ENCODE results near the gene GAS6.

GAS6 gene

DNA sequence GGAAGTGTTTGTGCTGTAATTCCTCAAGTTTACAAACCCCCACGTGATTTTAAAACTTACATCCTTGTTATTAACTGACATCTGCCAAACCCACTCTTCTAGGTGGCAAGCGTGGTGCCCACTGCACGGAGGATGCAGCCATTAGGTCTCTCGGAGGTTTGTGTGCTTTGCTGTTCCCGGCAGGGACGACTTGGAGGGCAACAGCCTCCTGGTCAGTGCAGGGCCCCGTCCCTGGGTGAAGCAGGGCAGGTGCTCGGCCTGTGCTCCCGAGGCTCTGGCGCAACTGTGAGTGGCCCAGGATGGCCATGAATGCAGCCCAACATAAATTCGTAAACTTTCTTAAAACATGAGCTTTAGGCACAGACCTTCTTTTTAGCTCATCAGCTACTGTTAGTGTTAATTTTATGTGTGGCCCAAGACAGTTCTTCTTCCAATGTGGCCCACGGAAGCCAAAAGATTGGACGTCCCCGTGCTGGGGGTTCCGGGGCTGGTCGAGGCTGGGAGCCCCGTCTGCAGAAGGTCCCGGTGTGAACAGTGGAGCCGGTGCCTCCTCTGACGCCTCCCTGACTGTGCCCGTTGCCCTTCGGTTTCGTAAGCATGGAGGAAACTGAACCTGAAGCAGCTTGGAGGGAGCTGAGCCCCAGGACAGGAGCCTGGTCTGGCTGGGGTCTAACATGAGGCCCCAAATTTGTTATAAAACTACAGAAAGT is 11.9 kb downstream of the GAS6 start:
- no peak for DNase-seq (ENCODE audit: low read depth in 2 of 2)

DNA sequence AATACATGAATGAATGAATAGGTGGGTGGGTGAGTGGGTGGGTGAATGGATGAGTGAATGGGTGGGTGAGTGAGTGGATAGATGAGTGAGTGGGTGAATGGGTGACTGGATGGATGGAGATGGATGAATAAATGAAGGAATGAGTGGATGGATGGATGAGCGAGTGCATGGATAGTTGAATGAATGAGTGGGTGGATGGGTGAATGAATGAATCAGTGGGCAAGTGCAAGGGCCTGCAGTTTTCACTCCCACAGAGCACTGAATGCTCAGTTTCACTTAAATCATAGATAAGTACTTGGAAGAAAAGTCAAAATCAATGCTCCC is 12.4 kb downstream of the GAS6 start:
- DNase-seq (ENCODE audit: low read depth in 2 of 2): no peak

DNA sequence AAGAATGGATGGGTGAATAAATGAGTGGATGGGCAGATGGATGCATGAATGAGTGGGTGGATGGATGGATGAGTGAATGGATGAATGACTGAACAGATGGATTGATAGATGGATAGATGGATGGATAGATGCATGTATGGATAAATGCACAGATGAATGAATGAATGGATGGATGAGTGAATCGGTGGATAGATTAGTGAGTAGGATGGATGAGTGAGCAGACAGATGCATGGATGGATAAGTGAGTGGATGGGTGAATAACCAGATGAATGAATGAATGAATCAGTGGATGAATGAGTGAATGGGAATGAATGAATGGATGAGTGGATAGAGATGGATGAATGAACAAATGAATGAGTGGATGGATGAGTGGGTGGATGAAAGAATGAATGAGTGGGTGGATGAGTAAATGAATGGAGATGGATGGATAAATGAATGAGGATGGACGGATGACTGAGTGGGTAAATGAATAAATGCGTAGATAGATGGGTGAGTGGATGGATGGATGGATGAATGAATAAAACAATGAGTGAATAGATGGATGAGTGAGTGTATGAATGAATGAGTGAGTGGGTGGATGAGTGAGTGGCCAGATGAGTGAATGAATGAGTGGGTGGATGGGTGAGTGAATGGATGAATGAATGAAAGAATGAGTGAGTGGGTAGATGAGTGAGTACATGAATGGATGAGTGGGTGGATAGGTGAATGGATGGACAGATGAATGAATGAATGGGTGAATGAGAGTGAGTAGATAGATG is 13.0 kb downstream of the GAS6 start:
- DNase-seq (ENCODE audit: low read depth in 2 of 2): no peak

DNA sequence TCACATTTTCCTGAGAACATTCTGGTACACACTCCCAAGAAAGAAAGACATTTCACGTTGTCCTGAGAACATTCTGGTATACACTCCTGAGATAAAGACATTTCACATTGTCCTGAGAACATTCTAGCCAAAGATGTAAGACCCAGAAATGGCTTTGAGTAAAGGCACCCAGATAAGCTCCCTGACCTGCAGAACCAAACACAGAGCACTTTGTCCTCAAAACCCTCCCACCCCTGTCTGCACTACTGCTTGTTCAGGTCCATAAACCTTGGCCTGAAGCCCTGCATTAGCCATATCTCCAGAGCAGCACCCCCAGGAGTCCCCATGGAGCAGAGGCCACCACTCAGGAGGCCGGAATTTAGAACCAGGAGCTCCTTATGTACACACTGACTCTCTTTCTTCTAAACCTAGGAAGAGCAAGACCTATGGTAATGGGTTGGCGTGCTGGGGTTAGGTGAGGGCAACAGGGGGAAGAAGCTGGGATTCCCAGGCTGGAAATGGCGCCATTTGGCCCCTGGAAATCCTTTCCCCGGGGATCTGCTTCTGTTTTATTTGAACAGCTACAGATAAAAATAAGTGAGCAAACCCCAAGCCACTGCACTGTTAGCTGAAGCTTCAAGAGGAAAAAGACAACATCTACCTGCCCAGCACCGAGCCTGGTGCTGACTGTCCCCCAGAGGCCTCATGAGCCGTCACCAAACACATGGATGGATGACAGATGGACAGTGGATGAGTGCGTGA is 13.7 kb downstream of the GAS6 start:
- DNase-seq (ENCODE audit: low read depth in 2 of 2): no peak

DNA sequence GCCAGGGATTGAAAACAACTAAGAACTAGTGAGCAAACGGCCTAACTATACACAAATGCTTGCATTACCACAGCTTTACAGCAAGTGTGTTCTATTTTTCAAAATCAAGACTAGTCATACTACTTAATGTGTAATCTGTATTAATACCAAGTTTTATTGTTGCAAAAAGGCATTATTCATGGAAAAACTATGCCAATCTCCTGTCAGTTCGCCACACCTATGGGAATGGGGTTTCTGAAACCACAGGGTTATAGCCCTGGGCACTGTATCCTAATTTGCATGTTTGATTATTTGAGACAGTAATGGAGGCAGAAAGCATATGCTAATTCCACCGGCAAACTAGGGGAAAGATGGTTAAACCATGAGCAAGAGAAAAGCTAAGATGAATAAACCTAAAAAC is 14.3 kb downstream of the GAS6 start:
- DNase-seq (ENCODE audit: low read depth in 2 of 2): no peak

DNA sequence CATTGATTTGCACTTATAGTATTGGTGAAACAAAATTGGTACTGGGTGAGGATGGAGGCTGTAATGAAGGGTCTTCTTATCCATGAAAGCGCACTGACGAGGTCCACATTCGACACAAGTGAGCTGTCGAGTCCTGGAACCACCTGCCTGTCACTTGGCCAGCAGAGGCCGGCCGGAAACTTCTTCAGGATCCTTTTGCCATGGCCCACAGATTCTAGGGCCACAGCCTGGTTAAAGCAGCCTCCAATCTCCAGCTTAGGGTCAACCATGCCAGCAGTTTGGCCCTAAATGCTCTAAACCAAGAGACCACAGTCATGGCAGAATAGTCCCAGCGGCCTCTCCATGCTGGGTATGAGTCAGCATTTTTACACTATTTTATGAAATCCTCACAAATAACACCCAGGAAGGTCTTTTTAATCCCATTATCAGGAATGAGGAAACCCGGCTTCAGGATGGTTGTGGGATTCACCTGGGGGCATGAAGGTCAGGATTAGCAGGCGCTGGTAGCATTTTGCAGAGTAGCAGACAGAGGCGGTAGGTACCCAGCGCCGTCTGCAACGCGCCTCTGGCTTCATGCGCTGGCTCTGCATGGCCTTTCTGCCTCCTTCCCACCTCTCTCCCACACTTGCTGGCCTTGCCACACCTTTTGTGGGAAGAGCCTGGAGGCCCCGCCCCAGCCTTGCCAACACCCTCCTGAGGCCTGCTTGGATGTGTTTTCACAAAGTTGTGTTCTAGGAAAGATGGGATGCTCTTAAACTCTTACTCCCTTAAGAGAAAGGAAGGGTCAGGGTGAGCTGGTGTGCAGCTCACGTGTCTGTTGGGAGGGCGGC is 15.2 kb downstream of the GAS6 start:
- no peak for DNase-seq (ENCODE audit: low read depth in 2 of 2)

DNA sequence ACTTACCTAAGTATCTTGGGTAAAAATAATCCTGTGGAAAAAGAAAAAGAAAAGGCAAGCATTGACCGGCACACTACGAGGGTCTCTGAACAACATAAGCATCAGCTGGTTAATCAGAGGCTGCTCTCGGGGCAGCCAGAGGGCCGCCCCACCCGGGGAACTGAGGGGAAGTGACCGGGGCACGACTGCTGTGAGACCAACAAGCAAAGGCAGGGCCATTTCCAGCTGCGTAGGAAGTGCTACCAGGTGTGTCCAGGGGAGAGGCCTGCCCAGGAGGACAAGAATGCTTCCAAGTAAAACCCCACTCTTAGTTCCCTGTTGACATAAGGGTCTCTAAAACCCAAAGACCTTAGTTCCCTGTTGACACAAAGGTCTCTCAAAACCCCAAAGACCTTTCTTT is 15.9 kb downstream of the GAS6 start:
- no peak for DNase-seq (ENCODE audit: low read depth in 2 of 2)

DNA sequence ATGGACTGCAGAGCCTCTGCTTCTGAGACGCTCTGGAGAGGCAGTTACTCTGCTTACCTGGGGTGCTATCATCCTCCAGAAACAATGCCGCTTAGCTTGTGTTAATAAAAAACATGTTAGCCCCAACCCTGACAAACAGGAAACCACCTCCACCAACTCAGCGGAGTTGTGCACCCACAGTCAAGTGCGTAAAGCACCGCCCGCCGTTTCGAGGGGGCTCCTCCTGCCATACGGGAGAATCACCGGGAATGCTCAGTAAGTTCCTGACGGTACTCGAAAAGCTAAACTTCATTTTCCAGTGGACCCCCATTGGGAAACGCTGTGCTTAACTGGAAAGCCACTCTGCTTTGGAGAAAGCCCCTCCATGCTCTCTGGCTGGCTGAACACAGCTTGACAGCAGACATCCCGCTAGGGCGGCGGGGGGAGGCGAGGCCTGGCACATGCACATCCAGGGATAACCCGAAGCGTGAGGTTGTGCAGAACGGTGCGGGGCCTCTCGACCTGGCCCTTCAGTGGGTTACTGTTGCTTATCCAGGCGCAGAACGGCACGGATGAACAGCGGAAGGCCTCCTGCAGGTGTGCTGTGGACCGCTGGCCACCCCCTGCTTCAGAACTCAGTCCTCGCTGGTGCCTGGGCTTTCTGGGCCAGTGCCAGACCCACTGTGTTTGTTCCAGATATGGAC is 17.1 kb downstream of the GAS6 start:
- no peak for DNase-seq (ENCODE audit: low read depth in 2 of 2)

DNA sequence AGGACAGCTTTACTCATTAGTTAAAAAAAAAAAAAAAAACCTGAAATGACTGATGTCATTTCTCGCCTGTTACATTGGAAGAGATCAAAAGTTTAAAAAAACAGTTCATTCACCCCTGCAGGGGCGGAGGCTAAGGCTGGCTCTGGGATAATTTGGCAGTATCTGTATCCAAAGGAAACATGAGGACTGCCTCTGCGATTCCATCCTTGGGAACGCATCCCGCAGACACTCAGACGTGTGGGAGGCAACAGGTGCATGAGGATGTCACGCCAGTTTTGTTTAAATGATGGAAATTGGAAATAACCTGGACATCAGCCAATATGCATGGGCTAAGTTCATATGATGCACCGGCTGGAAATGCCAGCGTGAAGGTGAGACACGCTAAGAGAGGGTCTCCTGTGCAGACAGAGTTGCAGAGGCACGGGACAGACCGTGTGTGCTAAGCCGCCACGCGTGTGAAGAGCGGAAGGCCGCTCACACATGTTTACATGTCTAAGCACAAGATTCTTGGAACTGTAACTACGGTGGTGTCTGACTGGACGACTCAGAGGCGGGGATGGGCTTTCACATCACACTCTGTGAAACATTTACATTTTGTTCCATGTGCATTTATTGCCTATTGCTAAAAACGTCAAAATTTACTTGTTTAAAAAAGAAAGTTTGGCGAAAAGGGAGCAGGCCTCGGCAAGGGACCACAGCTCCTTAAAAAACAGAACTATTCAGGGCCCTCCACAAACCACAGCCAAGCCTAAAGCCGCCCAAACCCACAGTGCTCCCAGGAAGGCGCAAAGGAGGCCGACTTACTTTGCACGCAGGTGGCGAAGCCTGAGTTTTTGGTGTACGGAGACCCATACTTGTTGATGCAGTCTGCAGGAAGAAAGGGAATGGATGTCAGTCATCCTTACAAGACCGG is 17.9 kb downstream of the GAS6 start:
- no peak for DNase-seq (ENCODE audit: low read depth in 2 of 2)

DNA sequence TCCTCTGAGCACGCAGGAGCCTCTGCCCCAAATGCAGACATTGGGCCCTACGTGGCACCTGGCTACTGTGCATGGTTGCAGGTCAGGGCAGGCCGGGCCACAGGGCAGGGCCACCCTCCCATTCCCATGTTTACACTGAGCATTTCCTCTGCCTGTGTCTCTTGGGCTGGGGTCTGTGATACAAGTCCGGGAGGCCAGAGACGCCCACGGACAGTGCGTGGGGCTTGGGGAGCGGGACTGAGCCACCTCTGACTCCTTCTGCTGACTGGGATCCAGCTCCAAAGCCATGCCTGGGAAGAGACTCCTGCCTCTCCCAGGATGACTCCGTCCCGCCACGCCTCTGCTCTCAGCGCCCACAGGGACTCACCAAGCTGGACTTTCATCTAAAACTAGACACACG is 18.8 kb downstream of the GAS6 start:
- DNase-seq (ENCODE audit: low read depth in 2 of 2): no peak

DNA sequence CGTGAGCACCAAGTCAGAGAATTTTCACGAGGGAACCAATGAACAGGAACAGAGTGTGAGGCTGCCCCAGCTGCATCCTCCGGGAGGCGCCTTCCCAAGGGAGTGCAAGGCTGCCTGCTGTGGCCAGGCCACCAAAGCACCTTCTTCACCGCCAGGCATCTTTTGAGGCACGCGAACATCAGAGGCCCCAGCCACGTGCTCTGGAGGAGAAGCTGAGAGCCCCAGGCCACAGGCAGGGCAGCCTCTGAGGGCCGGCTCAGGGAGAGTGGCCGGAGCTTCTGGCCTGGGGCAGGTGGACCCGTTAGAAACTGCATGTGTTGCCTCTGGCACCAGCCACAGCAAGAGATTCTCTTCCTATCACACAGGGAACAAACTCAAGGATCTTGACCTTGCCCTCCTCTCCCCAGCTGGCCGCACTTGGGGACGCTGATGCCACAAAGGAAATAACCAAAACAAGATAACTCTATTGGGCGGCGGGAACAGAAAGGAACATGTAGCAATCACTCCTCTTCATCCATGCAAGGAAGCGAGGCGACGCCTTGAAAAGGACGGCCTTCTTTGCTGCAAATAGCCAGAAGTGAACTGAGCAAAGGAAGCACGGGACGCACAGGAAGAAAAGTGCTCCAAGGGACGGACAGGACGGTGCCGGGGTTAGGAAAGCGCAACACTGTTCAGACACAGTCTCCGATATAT is 19.9 kb downstream of the GAS6 start:
- no peak for DNase-seq (ENCODE audit: low read depth in 2 of 2)

DNA sequence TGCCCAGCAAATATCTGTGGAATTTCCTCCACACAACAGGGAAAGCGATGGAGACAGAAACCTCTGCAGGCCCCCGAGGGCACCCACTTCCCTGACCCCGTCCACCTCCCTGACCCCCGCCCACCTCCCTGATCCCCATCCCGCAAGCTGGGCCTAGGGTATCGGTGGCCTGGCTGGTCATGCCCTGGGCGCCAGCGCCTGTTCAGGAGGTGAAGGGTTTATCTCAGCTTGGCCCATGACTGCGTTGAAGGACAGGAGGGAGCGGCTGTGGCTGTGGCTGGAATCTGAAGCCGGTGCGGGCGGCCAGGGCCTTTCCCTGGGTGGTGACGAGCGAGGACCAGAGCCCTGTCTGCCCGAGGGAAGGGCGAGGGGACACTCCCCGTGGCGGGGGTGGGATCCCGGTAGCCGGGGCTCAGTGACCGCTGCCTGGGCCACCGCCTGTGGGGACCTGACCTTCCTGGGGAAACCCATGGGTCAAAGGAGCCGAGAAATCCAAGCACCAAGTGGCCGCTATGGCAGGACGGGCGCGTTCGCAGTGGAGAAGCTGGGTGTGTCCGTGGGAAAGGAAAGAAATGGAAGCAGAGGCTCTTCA is 20.7 kb downstream of the GAS6 start:
- no peak for DNase-seq (ENCODE audit: low read depth in 2 of 2)

DNA sequence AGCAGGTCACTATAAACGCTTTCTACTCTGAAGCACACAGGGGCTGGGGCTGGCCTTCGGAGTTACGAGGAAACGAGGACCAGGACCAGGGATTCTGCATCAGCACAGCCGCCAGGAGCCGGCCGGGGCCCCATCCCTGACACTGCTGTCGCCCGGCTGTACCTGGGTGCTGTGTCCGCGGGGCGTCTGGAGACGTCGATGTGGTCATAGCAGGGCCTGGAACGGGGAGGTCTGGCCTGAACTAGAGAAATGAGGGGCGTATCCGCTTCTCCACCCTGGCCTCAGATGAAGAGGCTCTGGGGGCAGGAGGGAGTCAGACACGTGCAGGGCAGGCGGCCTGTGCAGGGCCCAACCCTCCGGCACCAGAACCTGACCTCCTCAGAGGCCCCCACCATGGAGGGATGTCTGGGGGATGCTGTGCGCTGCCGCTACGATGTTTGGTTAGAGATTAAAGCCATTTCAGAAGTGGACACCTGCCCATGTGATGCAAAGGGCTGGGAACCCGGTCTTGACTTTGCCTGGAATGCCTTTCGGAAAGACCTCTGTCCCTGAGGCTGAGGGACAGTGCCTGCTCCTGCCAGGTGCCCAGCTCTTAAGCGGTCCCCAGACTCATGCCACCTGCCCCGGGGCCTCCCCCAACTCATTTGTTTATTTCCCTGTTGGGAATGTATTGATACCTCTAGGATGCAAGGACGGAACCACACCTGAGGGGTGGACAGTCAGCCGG is 21.4 kb downstream of the GAS6 start:
- no peak for DNase-seq (ENCODE audit: low read depth in 2 of 2)

DNA sequence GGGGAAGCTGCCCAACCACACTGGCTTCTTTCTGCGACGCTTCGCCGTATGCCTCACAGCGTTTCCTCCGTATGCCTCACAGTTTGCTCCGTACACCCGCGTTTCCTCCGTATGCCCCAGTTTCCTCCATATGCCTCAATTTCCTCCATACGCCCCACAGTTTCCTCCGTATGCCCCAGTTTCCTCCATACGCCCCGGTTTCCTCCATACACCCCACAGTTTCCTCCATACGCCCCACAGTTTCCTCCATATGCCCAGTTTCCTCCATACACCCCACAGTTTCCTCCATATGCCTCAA is 22.6 kb downstream of the GAS6 start:
- no peak for DNase-seq (ENCODE audit: low read depth in 2 of 2)

DNA sequence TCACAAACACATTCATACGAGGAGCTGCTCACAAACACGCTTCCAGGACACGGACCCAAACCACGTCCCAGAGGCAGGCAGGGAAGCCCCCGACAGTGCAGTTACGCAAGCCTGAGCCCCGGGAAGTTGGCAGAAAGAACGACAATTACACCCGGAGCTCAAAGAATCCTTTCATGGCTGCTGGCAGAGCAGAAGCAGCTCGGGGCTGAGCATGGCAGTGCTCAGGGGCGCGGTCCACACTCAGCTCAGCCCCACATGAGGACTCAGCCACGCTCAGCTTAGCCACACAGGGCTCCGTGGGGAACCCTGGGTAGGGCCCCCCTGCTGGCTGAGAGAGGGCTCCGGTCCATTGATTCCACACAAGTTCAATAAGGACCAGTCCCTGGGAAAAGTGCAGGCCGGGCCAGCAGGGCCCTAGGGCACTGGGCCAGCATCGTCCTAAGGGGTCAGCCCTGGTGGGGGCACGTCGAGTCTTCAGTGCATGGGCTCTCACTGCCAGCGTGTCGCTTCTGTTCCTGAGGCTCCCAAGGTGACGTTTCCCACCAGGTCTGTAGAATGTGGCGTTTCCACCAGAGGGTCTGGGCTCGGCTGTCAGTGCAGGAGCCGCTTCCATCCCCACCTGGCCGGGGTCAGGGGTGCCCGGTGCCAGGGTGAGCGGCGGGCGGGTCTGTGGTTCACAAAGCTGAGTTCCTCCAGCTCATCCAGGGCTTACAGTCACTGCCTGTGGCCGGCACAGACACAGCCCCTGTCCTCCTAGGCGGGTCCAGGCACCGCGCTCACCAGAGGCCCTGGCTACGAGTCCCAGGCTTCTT is 23.1 kb downstream of the GAS6 start:
- DNase-seq (ENCODE audit: low read depth in 2 of 2): no peak

DNA sequence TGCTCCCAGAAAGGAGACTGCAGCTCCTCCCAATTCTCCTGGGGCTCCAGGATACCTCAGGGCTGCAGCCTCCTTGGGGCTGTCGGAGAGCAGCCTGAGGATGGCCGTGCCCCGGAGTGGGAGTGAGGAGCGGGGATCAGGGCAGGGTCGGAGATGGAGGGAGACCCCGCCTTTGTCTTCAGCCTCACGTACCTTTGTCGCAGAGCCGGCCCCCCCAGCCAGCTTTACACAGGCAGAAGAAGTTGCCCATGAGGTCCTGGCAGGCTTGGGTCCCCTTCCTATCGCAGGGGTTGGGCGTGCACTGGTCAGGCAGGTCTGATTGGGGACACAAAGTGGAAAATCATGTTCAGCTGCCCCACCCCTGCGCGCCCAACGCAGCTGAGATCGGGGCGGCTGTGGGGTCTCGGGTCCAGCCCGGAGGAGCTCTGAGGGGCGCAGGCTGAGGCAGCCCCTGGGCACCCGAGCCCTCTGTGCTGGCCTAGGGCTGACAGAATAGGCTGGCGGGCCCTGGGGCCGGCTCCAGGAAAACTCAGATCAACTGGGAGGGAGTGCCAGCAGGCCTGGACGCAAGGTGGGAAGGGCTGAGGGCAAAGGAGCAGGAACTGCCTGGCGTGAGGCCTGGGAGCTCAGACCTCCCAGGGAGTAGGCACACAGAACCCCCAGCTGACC is 24.2 kb downstream of the GAS6 start:
- no peak for DNase-seq (ENCODE audit: low read depth in 2 of 2)

DNA sequence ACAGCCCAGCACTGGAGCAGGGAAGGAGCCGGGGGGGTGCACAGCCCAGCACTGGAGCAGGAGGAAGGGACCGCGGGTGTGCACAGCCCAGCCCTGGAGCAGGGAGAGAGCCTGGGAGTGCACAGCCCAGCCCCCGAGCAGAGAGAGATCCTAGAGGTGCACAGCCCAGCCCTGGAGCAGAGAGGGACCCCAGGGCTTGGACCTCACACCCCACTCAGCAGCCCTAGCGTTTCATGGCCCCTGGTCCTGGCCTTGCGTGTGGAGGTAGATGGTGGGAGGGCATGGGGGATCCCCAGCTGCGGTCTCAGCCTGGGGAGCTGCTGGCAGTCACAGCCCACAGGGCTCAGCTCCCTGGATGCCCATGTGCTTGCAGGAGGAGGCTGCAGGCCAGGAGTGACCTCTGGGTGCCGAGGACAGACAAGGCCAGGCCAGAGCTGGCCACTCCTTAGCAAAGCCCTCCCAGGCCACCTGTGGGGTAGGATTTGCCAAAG is 25.1 kb downstream of the GAS6 start:
- DNase-seq (ENCODE audit: low read depth in 2 of 2): no peak
